ENCODE measurements around the gene CDK9. TPM values are rescaled to one million over a fixed set of nuclear protein-coding genes. Genes with fewer than 3 reads are reported as not detected.
"Not testable (repeated sequence)": the region's sequence is repeated elsewhere in the genome, so short reads cannot be mapped to it uniquely, and the experiment has no call there.

Gene CDK9
- polyA plus RNA-seq, 3 donors from 2014 or later = 44.6 to 83.1 (median 58.1) TPM

GRCh38 chr9:127754099-127755060 is 31.5 kb upstream of the CDK9 start:
- no peak overlapping the region for H3K27ac Mint-ChIP-seq
- no peak for DNase-seq
- H3K27me3 Mint-ChIP-seq (ENCODE audit: low read depth in 3 of 3) = peaks cover 0 to 3% (median 0%) of the 10 kb centered on the region in 3 donors
- H3K4me3 Mint-ChIP-seq = no peak overlapping the region
- no peaks in the 10 kb centered on the region for H3K9me3 Mint-ChIP-seq
- peaks cover 0 to 16% (median 6%) of the 10 kb centered on the region in 3 donors for H3K36me3 Mint-ChIP-seq
- peaks cover 19 to 35% of the 10 kb centered on the region in 2 donors for H3K4me1 Mint-ChIP-seq

- DNase-seq = no peak
- Mint-ChIP-seq H3K27ac (no peak overlapping the region), H3K9me3 (no peaks in the 10 kb centered on the region), H3K4me1 (peaks cover 19 to 33% of the 10 kb centered on the region in 2 donors), H3K27me3 (ENCODE audit: low read depth in 3 of 3) (peaks cover 0 to 3% (median 0%) of the 10 kb centered on the region in 3 donors), H3K36me3 (peaks cover 0 to 13% (median 4%) of the 10 kb centered on the region in 3 donors), H3K4me3 (no peak overlapping the region)
These were observed 30.5 kb upstream of the CDK9 start for GRCh38 chr9:127755061-127756060.

- peaks cover 0 to 8% (median 0%) of the 10 kb centered on the region in 3 donors for H3K36me3 Mint-ChIP-seq
- peaks cover 19 to 28% of the 10 kb centered on the region in 2 donors for H3K4me1 Mint-ChIP-seq
- H3K4me3 Mint-ChIP-seq = no peak overlapping the region
These were observed 29.6 kb upstream of the CDK9 start for GRCh38 chr9:127756233-127756632.

GRCh38 chr9:127756776-127757175 is 29.1 kb upstream of the CDK9 start:
- H3K36me3 Mint-ChIP-seq; H3K27me3 Mint-ChIP-seq (ENCODE audit: low read depth in 3 of 3); H3K4me3 Mint-ChIP-seq; H3K9me3 Mint-ChIP-seq; DNase-seq: not testable (repeated sequence)
- Mint-ChIP-seq H3K27ac (peak overlapping the region in 1 of 6 donors; percentile 17), H3K4me1 (peaks cover 14 to 25% of the 10 kb centered on the region in 2 donors)

More at GRCh38 chr9:127756233-127756632, 29.6 kb upstream of the CDK9 start:
- Mint-ChIP-seq H3K9me3 (no peaks in the 10 kb centered on the region), H3K27me3 (ENCODE audit: low read depth in 3 of 3) (peaks cover 0 to 3% (median 0%) of the 10 kb centered on the region in 3 donors), H3K27ac (no peak overlapping the region)
- DNase-seq = no peak

GRCh38 chr9:127758843-127759242 is 27.0 kb upstream of the CDK9 start:
- H3K4me3 Mint-ChIP-seq = no peak overlapping the region
- no peak for DNase-seq
- H3K27ac Mint-ChIP-seq = peak overlapping the region; percentile 53 to 80 (median 73)
- no peaks in the 10 kb centered on the region for H3K9me3 Mint-ChIP-seq
- peaks cover 23 to 29% of the 10 kb centered on the region in 2 donors for H3K4me1 Mint-ChIP-seq
- no peaks in the 10 kb centered on the region for H3K27me3 Mint-ChIP-seq (ENCODE audit: low read depth in 3 of 3)
- H3K36me3 Mint-ChIP-seq = peaks cover 0 to 16% (median 0%) of the 10 kb centered on the region in 3 donors

- H3K4me1 Mint-ChIP-seq = peaks cover 45 to 49% of the 10 kb centered on the region in 2 donors
- H3K9me3 Mint-ChIP-seq = no peaks in the 10 kb centered on the region
- DNase-seq = no peak
- H3K4me3 Mint-ChIP-seq = no peak overlapping the region
- peak overlapping the region in 4 of 6 donors; percentile 39 to 75 (median 53) for H3K27ac Mint-ChIP-seq
- H3K27me3 Mint-ChIP-seq (ENCODE audit: low read depth in 3 of 3) = no peaks in the 10 kb centered on the region
- peaks cover 7 to 28% (median 7%) of the 10 kb centered on the region in 3 donors for H3K36me3 Mint-ChIP-seq
These were observed 24.8 kb upstream of the CDK9 start for GRCh38 chr9:127761061-127761460.

- peaks cover 7 to 32% (median 7%) of the 10 kb centered on the region in 3 donors for H3K36me3 Mint-ChIP-seq
These were observed 24.3 kb upstream of the CDK9 start for GRCh38 chr9:127761491-127761956.

GRCh38 chr9:127762111-127762676 is 23.6 kb upstream of the CDK9 start:
- Mint-ChIP-seq H3K27ac (peak overlapping the region; percentile 57 to 94 (median 79)), H3K4me1 (peaks cover 55 to 61% of the 10 kb centered on the region in 2 donors), H3K27me3 (ENCODE audit: low read depth in 3 of 3) (no peaks in the 10 kb centered on the region), H3K36me3 (peaks cover 7 to 35% (median 7%) of the 10 kb centered on the region in 3 donors), H3K4me3 (peak overlapping the region in 1 of 5 donors; percentile 16), H3K9me3 (no peaks in the 10 kb centered on the region)
- DNase-seq = no peak

More at GRCh38 chr9:127761491-127761956, 24.3 kb upstream of the CDK9 start:
- Mint-ChIP-seq H3K27me3 (ENCODE audit: low read depth in 3 of 3) (no peaks in the 10 kb centered on the region), H3K9me3 (no peaks in the 10 kb centered on the region), H3K27ac (peak overlapping the region in 5 of 6 donors; percentile 46 to 89 (median 60)), H3K4me3 (no peak overlapping the region), H3K4me1 (peaks cover 49 to 54% of the 10 kb centered on the region in 2 donors)
- no peak for DNase-seq

GRCh38 chr9:127763918-127764384 is 21.9 kb upstream of the CDK9 start:
- Mint-ChIP-seq H3K9me3 (no peaks in the 10 kb centered on the region), H3K27ac (peak overlapping the region; percentile 69 to 96 (median 88)), H3K27me3 (ENCODE audit: low read depth in 3 of 3) (peaks cover 0 to 1% (median 0%) of the 10 kb centered on the region in 3 donors), H3K4me1 (peaks cover 68 to 73% of the 10 kb centered on the region in 2 donors), H3K36me3 (peaks cover 10 to 38% (median 11%) of the 10 kb centered on the region in 3 donors), H3K4me3 (peak overlapping the region in 1 of 5 donors; percentile 59)
- DNase-seq = peak; percentile 38 to 48 (median 42)

GRCh38 chr9:127765418-127765817 is 20.4 kb upstream of the CDK9 start:
- no peak for DNase-seq
- Mint-ChIP-seq H3K9me3 (no peaks in the 10 kb centered on the region), H3K27ac (peak overlapping the region; percentile 69 to 94 (median 88)), H3K4me3 (no peak overlapping the region), H3K4me1 (peaks cover 82 to 86% of the 10 kb centered on the region in 2 donors), H3K36me3 (peaks cover 11 to 40% (median 12%) of the 10 kb centered on the region in 3 donors), H3K27me3 (ENCODE audit: low read depth in 3 of 3) (peaks cover 0 to 1% (median 0%) of the 10 kb centered on the region in 3 donors)

- peaks cover 92% of the 10 kb centered on the region in 2 donors for H3K4me1 Mint-ChIP-seq
- peaks cover 0 to 7% (median 0%) of the 10 kb centered on the region in 3 donors for H3K27me3 Mint-ChIP-seq (ENCODE audit: low read depth in 3 of 3)
- no peak for DNase-seq
- H3K36me3 Mint-ChIP-seq = peaks cover 11 to 40% (median 12%) of the 10 kb centered on the region in 3 donors
- peak overlapping the region; percentile 69 to 96 (median 92) for H3K27ac Mint-ChIP-seq
- peak overlapping the region; percentile 46 to 84 (median 64) for H3K4me3 Mint-ChIP-seq
- H3K9me3 Mint-ChIP-seq = no peaks in the 10 kb centered on the region
These were observed 18.4 kb upstream of the CDK9 start for GRCh38 chr9:127767410-127767809.

GRCh38 chr9:127767909-127768331 is 17.9 kb upstream of the CDK9 start:
- Mint-ChIP-seq H3K9me3 (no peaks in the 10 kb centered on the region), H3K27ac (peak overlapping the region; percentile 89 to 98 (median 96)), H3K4me1 (peaks cover 87 to 88% of the 10 kb centered on the region in 2 donors), H3K4me3 (peak overlapping the region in 3 of 5 donors; percentile 33 to 64 (median 46)), H3K36me3 (peaks cover 11 to 40% (median 13%) of the 10 kb centered on the region in 3 donors), H3K27me3 (ENCODE audit: low read depth in 3 of 3) (peaks cover 0 to 7% (median 0%) of the 10 kb centered on the region in 3 donors)
- no peak for DNase-seq
